GM12874 (cell line): ENCODE results near the gene CHST11.

ENCODE experiments used
- TF ChIP-seq, protein P1 (sequence below): IDR thresholded peaks from 2 replicates; pipeline ENCODE4 v1.5.1; 2011; ENCODE audit warnings: low read depth, mild to moderate bottlenecking, control low read depth, low read length, moderate library complexity; ENCODE audit not compliant: insufficient read depth

Gene CHST11

DNA sequence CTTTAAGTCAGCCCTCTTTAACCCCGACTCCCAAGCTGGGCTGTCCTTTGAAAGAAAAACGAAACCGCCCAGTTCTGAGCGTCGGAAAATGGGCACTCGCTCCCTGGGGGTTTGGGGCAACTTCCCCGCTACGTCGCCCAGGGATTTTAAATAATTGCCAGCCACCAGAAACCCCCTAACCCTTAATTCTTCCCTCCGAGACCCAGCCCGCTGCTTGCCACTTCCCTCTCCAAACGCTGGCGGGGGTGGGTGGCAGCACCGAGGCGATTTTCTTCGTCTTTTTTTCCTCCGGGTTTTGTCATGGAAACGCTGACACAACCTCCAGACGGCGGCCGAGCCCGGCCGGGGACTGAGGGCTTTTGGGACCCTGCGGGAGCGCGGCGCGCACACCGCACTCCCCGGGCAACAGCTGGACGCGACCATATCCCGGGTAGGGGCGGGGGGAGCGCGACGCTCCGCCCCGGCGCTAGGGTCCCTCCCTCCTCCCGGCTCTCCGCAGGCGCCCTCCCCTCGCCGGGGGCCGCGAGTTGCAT lies at the start of gene CHST11:
TSS of gene CHST11 (plus strand) at position 532 of the 533 bp plus-strand sequence.
- TF ChIP-seq, protein P1, sequence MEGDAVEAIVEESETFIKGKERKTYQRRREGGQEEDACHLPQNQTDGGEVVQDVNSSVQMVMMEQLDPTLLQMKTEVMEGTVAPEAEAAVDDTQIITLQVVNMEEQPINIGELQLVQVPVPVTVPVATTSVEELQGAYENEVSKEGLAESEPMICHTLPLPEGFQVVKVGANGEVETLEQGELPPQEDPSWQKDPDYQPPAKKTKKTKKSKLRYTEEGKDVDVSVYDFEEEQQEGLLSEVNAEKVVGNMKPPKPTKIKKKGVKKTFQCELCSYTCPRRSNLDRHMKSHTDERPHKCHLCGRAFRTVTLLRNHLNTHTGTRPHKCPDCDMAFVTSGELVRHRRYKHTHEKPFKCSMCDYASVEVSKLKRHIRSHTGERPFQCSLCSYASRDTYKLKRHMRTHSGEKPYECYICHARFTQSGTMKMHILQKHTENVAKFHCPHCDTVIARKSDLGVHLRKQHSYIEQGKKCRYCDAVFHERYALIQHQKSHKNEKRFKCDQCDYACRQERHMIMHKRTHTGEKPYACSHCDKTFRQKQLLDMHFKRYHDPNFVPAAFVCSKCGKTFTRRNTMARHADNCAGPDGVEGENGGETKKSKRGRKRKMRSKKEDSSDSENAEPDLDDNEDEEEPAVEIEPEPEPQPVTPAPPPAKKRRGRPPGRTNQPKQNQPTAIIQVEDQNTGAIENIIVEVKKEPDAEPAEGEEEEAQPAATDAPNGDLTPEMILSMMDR, result 0 out of 2 replicates have a peak, but pooled peaks have one; percentile 7

DNA sequence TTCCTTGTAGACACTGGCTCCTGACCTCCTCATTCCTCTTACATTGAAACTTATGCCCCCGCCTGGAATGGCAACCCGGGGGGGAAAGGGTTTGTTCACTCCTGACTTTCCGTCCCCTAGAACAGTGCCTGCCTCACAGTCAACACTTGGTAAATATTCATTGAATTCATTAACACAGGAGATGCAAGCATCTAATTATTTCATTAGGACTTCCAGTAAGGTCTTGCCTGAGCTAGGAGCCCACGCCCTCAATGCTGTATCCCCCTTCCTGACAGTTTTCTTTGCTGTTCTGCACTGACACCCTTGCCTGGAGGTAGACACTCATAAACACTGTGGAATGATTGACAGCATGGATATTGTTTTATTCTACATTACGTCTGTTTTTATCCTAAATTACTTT lies 49.3 kb upstream of the CHST11 start:
- TF ChIP-seq, protein P1, result no peak

DNA sequence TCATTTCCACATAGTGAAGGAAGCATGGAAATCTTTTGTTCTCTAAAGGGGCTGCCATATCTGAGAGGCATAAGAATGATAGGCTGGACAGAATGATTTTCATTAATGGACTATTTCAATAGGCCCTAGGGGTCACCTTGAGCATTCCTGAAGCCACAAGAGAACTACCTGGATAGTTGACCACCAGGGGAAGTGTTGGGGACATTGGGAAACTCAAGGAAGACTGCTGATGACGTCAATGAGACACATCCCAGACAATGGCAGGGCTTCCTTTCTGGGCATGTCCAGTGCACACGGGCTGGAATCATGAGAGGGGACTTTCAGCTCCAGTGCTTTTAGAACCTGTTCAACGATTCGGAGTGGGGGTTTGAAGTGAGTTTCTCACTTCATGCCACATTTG lies 48.8 kb upstream of the CHST11 start:
- TF ChIP-seq, protein P1, result no peak

DNA sequence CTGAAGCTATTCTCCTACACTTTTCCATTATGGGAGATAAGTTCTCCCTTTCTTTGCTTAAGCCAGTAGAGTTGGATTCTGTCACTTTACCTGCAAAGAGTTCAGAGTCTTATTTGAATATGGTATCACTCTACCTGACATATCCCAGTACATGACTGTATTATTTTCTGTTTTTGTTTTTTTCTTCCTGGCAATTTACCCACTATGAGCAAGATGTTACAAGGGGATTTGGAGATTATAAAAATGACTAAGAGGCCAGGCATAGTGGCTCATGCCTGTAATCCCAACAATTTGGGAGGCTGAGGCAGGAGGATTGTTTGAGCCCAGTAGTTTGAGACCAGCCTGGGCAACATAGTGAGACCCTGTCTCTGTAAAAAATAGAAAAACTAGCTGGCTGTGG lies 46.4 kb upstream of the CHST11 start:
- TF ChIP-seq, protein P1, result no peak

DNA sequence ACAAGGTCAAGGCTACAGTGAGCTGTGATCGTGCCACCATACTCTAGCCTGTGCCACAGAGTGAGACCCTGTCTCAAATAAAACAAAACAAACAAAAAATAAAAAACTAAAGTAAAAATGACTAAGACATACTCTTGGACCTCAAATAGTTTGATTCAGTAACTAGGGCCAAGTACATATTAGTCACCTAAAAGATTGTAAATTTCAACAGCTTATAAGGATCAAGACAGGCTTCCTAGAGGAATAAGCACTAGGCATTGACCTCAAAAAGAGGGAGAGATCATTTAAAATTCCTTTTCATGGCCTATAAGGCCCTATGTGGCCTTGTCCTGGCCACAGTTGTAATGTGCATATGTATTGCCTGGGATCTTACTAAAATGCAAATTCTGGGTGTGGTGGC lies 46.0 kb upstream of the CHST11 start:
- TF ChIP-seq, protein P1, result no peak

DNA sequence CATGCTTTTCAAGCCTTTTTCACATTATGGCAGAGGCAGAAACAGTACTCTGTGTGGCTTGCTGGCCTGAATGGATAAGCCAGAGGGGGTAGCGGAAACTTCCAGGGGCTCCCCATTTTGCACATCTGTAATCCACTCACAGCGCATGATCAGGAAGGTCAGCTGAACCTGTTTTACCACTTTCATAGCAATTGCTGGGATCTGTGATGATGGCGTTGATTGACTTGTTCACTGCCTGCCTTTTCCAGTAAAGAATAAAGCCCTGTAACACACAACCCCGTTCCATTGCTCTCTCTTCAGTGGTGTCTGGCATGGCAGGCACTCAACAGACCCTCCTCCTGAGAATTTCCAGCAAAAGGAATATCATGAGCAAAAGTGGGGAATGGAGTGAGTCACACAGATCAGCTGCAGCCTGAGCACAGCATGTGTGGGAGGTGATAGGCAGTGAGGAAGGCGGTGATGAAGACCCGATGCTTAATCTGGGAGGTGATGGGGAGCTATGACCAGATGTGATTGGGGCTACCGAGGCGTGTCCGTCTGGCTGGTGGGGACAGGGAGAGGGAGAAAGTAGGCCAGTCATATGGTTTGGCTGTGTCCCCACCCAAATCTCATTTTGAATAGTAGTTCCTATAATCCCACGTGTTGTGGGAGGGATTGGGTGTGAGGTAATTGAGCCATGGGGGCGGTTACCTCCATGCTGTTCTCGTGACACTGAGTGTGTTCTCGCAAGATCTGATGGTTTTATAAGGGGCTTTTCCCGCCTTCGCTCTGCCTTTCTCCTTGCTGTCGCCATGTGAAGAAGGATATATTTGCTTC lies 44.7 kb upstream of the CHST11 start:
- TF ChIP-seq, protein P1, result no peak

DNA sequence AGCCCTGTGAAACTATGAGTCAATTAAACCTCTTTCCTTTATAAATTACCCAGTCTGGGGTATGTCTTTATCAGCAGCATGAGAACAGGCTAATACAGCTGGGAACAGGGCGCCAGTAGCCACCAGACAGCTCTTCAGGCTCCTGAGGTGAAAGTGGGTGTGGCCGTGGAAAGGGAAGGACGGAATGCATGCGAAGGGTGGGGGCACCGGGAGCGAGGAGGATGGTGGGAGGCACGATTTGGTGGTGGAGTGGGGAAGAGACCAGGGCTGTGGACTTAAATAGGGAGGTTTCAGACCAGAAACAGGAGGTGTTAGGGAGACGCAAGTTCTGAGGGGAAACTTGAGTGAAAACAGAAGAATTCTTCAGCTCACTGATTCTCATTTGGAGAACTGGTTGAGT lies 44.1 kb upstream of the CHST11 start:
- TF ChIP-seq, protein P1, result no peak
